ENCODE data around the gene G3BP1.
"Not testable (repeated sequence)": the region's sequence is repeated elsewhere in the genome, so short reads cannot be mapped to it uniquely, and the experiment has no call there.

G3BP1 gene

GRCh38 chr5:151757233-151758140 is 14.3 kb upstream of the G3BP1 start:
- DNase-seq: no peak

GRCh38 chr5:151758141-151758429 is 13.7 kb upstream of the G3BP1 start:
- no peak for DNase-seq

- peak; percentile 50 for DNase-seq
Measured at GRCh38 chr5:151758430-151759241, 13.1 kb upstream of the G3BP1 start, which contains the start of gene ATOX1. Gene ATOX1, minus strand, starts transcription at chr5:151758631. Its CDS starts 80 bp downstream, at chr5:151758551.

- DNase-seq: no peak
Measured at GRCh38 chr5:151764801-151765200, 7.0 kb upstream of the G3BP1 start.

GRCh38 chr5:151766975-151767374 is 4.8 kb upstream of the G3BP1 start:
- no peak for DNase-seq

GRCh38 chr5:151770383-151771258 is 1.1 kb upstream of the G3BP1 start:
- peak; percentile 18 for DNase-seq

- DNase-seq: no peak
Measured at GRCh38 chr5:151772029-151772845, 483 bp downstream of the G3BP1 start.

- peak; percentile 10 for DNase-seq
Measured at GRCh38 chr5:151772846-151773561, 1.2 kb downstream of the G3BP1 start.

GRCh38 chr5:151773951-151774350 is 2.2 kb downstream of the G3BP1 start:
- DNase-seq: no peak

- no peak for DNase-seq
Measured at GRCh38 chr5:151775025-151775606, 3.4 kb downstream of the G3BP1 start.

GRCh38 chr5:151779531-151780125 is 7.9 kb downstream of the G3BP1 start:
- peak; percentile 11 for DNase-seq

GRCh38 chr5:151780348-151780747 is 8.6 kb downstream of the G3BP1 start:
- DNase-seq: no peak

GRCh38 chr5:151781201-151781600 is 9.4 kb downstream of the G3BP1 start:
- DNase-seq: no peak

GRCh38 chr5:151783664-151784063 is 11.9 kb downstream of the G3BP1 start:
- not testable (repeated sequence) for DNase-seq

- no peak for DNase-seq
Measured at GRCh38 chr5:151784141-151784540, 12.4 kb downstream of the G3BP1 start.

- DNase-seq: no peak
Measured at GRCh38 chr5:151786468-151786867, 14.7 kb downstream of the G3BP1 start.

GRCh38 chr5:151787817-151788216 is 16.1 kb downstream of the G3BP1 start:
- no peak for DNase-seq

GRCh38 chr5:151793358-151793757 is 21.6 kb downstream of the G3BP1 start:
- no peak for DNase-seq

GRCh38 chr5:151795426-151795825 is 23.7 kb downstream of the G3BP1 start:
- no peak for DNase-seq

- no peak for DNase-seq
Measured at GRCh38 chr5:151798674-151799073, 26.9 kb downstream of the G3BP1 start.

- no peak for DNase-seq
Measured at GRCh38 chr5:151799407-151799806, 27.7 kb downstream of the G3BP1 start.

All from NCI-H2171 treated with DMSO at 0.1 percent for 48 hours (cell line).